RWPE2 (cell line): ENCODE results near the gene DNA2.

Experiments
- ATAC-seq: fragments of 200-7000 bp; cut with Tn5 transposase; 3 replicates; pipeline ENCODE4 v1.9.1; 2021; ENCODE audit warnings: low read depth
- DNase-seq: peaks from one replicate; pipeline ENCODE4 v3.0.0-alpha.2; 2020; ENCODE audit warnings: low spot score
- H3K27ac ChIP-seq: fragments of 450-650 bp; 2 replicates; pipeline ENCODE4 v1.5.1; 2017; ENCODE audit warnings: mild to moderate bottlenecking; ENCODE audit not compliant: poor library complexity, severe bottlenecking
- H3K27me3 ChIP-seq: fragments of 250-450 bp; sonication (Bioruptor Pico); 2 replicates; pipeline ENCODE4 v1.5.1; 2021; ENCODE audit warnings: mild to moderate bottlenecking, moderate library complexity; ENCODE audit not compliant: insufficient read depth, poor library complexity, severe bottlenecking
- H3K36me3 ChIP-seq: fragments of 250-450 bp; sonication (Bioruptor Pico); 2 replicates; pipeline ENCODE4 v1.5.1; 2020; ENCODE audit warnings: low read depth, mild to moderate bottlenecking, moderate library complexity
- H3K4me1 ChIP-seq: fragments of 250-450 bp; sonication (Bioruptor Pico); 2 replicates; pipeline ENCODE4 v1.5.1; 2021; ENCODE audit warnings: mild to moderate bottlenecking, moderate library complexity; ENCODE audit not compliant: insufficient read depth, poor library complexity, severe bottlenecking
- H3K4me3 ChIP-seq: fragments of 250-450 bp; sonication (Bioruptor Pico); 2 replicates; pipeline ENCODE4 v1.5.1; 2021; ENCODE audit warnings: mild to moderate bottlenecking, moderate library complexity; ENCODE audit not compliant: severe bottlenecking
- H3K9me3 ChIP-seq: fragments of 250-450 bp; sonication (Bioruptor Pico); 2 replicates; pipeline ENCODE4 v1.5.1; 2021; ENCODE audit warnings: mild to moderate bottlenecking, moderate library complexity; ENCODE audit not compliant: severe bottlenecking
- CTCF ChIP-seq: fragments of 450-650 bp; IDR thresholded peaks from one replicate; pipeline ENCODE4 v1.5.1; 2017; ENCODE audit warnings: mild to moderate bottlenecking, moderate library complexity; ENCODE audit not compliant: poor library complexity, severe bottlenecking

Gene DNA2

GRCh38 chr10:68402276-68402675, 69.5 kb downstream of the DNA2 start:
- Histone ChIP-seq H3K27me3 (no peaks in the 10 kb centered on the region), H3K4me3 (no peak overlapping the region), H3K36me3 (peaks cover 37% of the 10 kb centered on the region), H3K27ac (no peak overlapping the region), H3K9me3 (no peaks in the 10 kb centered on the region), H3K4me1 (peaks cover 6% of the 10 kb centered on the region)
- TF ChIP-seq CTCF = no peak
- DNase-seq (no peak), ATAC-seq (no peak)

- ATAC-seq = no peak
- Histone ChIP-seq H3K4me3 (no peak overlapping the region), H3K27me3 (no peaks in the 10 kb centered on the region), H3K4me1 (no peaks in the 10 kb centered on the region), H3K9me3 (no peaks in the 10 kb centered on the region), H3K27ac (no peak overlapping the region), H3K36me3 (peaks cover 59% of the 10 kb centered on the region)
- no peak for TF ChIP-seq CTCF
- no peak for DNase-seq
Measured at GRCh38 chr10:68397005-68397404, 74.8 kb downstream of the DNA2 start.

DNA sequence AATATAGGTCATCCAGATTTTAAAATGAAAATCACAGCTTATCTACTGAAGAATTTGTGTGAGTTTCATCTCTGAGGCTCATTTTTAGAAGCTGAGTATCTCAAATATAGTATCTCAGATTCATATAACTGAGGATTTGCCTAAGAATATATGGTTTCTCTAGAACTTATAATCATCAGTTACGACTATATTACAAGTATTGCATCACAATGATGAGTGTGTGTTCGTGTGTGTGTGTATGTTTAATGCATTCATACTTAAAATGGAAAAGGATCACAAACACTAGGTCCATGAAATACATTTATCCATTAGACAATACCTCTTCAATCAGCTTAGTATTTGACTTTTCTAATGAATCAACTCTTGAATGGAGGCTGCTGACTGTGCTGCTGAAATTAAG, 86.0 kb downstream of the DNA2 start:
- Histone ChIP-seq H3K27me3 (no peaks in the 10 kb centered on the region), H3K27ac (no peak overlapping the region), H3K36me3 (peaks cover 86% of the 10 kb centered on the region), H3K4me1 (no peaks in the 10 kb centered on the region), H3K9me3 (no peaks in the 10 kb centered on the region), H3K4me3 (no peak overlapping the region)
- no peak for TF ChIP-seq CTCF
- no peak for ATAC-seq
- DNase-seq = no peak

DNA sequence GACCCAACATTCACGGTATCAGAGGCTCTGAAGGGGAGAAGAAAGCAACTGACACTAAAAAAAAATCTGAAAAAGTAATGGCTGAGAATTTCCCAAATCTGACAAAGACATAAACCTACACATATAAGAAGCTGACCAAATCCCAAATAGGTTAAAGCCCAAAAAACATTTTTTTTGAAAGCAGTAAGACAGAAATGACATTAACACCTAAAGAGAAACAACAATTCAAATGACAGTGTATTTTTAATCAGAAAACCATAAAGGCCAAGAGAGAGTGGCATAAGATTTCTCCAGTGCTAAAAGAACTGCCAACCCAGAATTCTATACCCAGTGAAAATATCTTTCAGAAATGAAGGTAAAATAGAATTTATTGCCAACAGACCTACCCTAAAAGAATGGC, 100.2 kb downstream of the DNA2 start:
- no peak for TF ChIP-seq CTCF
- no peak overlapping the region for H3K4me3 ChIP-seq
- peaks cover 45% of the 10 kb centered on the region for H3K36me3 ChIP-seq
- no peak overlapping the region for H3K27ac ChIP-seq
- DNase-seq (no peak), ATAC-seq (no peak)
- peaks cover 5% of the 10 kb centered on the region for H3K9me3 ChIP-seq
- no peaks in the 10 kb centered on the region for H3K27me3 ChIP-seq
- H3K4me1 ChIP-seq = no peaks in the 10 kb centered on the region

GRCh38 chr10:68367121-68367520, 104.7 kb downstream of the DNA2 start:
- no peaks in the 10 kb centered on the region for H3K4me1 ChIP-seq
- H3K27me3 ChIP-seq = no peaks in the 10 kb centered on the region
- no peak overlapping the region for H3K4me3 ChIP-seq
- no peak overlapping the region for H3K27ac ChIP-seq
- TF ChIP-seq CTCF = no peak
- no peak for DNase-seq
- peaks cover 3% of the 10 kb centered on the region for H3K9me3 ChIP-seq
- ATAC-seq = no peak
- peaks cover 49% of the 10 kb centered on the region for H3K36me3 ChIP-seq
